HG02973 (cell line): Measurements from ENCODE around the gene PEX13.

Source experiments
- ATAC-seq: cut with Tn5 transposase; IDR thresholded peaks from one replicate; pipeline ENCODE4 v1.9.1; 2021; ENCODE audit warnings: moderate library complexity; ENCODE audit not compliant: unreplicated experiment

Gene PEX13

GRCh38 chr2:61065714-61066709, 48.5 kb downstream of the PEX13 start, which contains the start of gene SANBR:
Gene SANBR, plus strand, starts transcription at chr2:61065871. Its CDS starts 4,480 bp downstream, at chr2:61070351.
- ATAC-seq, result peak; percentile 93

GRCh38 chr2:61074100-61074499, 56.6 kb downstream of the PEX13 start:
- ATAC-seq, result no peak

- no peak for ATAC-seq
These were observed 68.4 kb downstream of the PEX13 start for GRCh38 chr2:61085883-61086282.

GRCh38 chr2:61089797-61090196, 72.3 kb downstream of the PEX13 start:
- no peak for ATAC-seq

DNA sequence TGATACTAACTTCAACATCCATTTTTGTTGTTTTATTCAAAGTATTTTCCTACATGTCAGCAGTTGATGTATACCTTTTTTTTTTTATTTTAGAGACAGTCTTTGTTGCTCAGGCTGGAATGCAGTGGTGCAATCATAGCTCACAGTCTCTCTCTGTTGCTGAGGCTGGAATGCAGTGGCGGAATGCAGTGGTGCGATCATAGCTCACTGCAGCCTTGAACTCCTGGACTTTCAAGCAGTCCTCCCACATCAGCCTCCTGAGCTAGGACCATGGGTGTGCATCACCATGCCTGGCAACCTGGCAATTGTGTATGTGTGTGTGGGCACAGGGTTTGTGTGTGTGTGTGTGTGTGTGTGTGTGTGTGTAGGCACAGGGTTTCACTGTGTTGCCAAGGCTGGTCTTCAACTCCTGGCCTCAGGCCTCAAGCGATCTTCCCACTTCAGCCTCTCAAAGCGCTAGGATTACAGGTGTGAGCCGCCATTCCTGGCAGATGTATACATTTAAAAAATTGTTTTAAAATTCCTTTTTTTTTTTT, 72.9 kb downstream of the PEX13 start:
- no peak for ATAC-seq

DNA sequence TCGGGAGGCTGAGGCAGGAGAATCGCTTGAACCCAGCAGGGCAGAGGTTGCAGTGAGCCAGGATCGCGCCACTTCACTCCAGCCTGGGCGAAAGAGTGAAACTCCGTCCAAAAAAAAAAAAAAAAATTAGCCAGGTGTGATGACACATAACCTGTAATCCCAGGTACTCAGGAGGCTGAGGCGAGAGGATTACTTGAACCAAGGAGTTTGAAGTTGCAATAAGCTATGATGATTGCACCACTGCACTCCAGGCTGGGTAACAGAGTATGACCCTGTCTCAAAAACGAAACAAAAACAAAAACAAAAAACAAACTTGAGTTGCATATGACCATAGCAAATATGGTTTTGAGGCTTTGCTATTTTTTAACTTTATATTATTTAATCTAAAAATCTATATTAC, 74.0 kb downstream of the PEX13 start:
- no peak for ATAC-seq

GRCh38 chr2:61096438-61096837, 78.9 kb downstream of the PEX13 start:
- no peak for ATAC-seq

DNA sequence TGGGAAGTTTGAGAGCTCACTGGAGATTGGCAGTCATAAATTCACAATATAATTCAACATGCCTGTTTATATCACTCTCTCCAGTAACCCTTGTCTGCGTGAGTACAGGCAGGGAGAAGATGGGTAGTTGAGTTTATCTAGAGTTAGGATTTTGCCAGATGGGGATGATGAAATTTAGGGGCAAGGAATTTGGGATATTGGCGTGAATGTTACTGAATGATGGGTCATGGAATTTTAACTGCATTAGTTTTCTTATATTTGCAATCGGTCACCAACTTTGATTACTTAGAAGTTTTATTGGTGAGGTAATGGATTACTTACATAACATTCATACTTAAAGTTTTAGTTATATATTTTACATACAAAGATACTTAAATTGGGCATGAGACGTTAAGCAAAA, 83.3 kb downstream of the PEX13 start:
- ATAC-seq, result no peak
